ENCODE results near the gene C16orf92.

The C16orf92 gene

DNA sequence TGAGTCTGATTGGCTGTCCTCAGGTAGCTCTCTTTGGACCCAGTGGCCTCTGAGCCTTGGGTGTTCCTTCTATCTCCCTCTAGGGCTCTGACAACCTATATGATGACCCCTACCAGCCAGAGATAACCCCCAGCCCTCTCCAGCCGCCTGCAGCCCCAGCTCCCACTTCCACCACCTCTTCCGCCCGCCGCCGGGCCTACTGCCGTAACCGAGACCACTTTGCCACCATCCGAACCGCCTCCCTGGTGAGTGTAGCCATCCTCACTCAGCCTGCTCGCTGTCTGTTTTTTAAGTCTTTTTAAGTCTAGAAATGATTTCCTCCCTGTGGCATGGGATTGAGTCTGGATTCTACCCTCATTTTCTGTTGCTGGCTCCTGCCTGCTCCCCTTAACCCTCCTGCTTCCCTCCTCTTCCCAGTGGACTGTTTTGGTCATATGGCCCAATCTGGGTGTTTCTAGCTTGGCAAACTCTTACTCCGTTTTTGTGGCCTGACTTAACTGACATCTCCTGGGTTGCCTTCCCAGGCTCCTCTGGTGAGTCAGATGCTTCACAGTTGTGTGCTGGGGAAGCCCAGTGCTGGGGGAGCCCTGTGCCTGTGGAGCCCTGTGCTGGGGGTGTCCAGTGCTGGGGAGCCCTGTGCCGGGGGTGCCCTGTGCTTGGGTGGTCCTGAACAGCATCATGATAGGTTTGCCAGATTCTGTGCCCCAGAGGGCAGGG, 39.4 kb upstream of the C16orf92 start:
- no peaks in the 10 kb centered on the region for H3K4me1 ChIP-seq (ENCODE audit: control insufficient read depth, insufficient read depth, low read length, unreplicated experiment)
- peaks cover 11% of the 10 kb centered on the region for H3K79me2 ChIP-seq (ENCODE audit: control insufficient read depth, insufficient read depth, low read length, unreplicated experiment)
- no peak overlapping the region for H2AFZ ChIP-seq (ENCODE audit: low read length, unreplicated experiment)
- H3K27ac ChIP-seq (ENCODE audit: low read depth, low read length), result no peak overlapping the region
- no peaks in the 10 kb centered on the region for H3K27me3 ChIP-seq (ENCODE audit: insufficient read depth, low read length)
- H3K4me3 ChIP-seq (ENCODE audit: low read depth, low read length), result no peak overlapping the region
- H3K36me3 ChIP-seq (ENCODE audit: insufficient read depth, low read length), result peaks cover 47% of the 10 kb centered on the region

DNA sequence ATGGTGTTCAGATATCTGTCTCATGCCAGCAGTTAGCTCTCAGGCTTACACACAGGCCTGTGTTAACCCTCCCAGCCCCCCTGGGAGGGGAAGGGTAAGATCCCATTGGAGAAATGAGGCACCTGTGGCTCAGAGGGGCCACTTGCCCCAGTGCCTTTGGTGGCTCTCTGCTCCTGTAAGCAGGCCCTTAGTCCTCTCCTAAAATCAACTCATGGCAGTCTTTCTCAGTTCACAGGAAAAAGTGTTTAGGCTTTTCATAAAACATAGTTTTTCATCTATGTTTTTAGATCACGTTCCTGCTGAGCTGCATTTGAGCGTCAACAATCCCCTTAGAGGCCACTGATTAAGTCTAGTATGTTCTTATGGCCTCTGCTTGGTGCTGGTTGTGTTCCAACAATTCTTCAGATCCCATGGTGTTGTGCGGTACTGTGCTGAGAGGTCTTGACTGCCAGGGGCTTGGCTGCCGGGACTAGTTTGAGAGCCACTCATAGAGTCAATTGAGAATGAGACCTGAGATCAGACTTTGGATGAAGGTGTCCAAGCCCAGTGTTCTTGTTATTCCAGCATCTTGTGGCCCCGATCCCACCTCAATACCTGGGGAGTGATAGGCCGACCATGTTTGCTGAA, 38.7 kb upstream of the C16orf92 start:
- H3K79me2 ChIP-seq (ENCODE audit: control insufficient read depth, insufficient read depth, low read length, unreplicated experiment), result peaks cover 5% of the 10 kb centered on the region
- H3K36me3 ChIP-seq (ENCODE audit: insufficient read depth, low read length), result peaks cover 45% of the 10 kb centered on the region
- no peak overlapping the region for H3K4me3 ChIP-seq (ENCODE audit: low read depth, low read length)
- H2AFZ ChIP-seq (ENCODE audit: low read length, unreplicated experiment), result no peak overlapping the region
- H3K4me1 ChIP-seq (ENCODE audit: control insufficient read depth, insufficient read depth, low read length, unreplicated experiment), result no peaks in the 10 kb centered on the region
- no peak overlapping the region for H3K27ac ChIP-seq (ENCODE audit: low read depth, low read length)
- no peaks in the 10 kb centered on the region for H3K27me3 ChIP-seq (ENCODE audit: insufficient read depth, low read length)

DNA sequence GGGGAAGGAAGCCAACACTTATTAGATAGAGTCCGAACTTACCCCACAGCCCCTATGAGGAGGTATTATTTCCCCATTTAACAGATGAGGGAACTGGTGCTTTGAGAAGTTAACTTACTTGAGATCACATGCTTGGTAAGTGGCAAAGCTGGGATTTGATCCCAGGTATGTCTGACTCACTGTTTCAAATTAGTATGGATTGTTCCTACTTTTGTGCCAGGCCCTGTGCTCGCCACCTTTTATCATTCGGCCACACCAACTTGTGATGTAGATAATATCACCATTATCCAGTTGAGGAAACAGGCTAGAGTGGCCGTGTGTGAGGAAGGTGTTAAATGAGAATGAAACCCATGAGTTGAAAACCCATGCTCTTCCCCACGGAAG, 38.2 kb upstream of the C16orf92 start:
- H3K27me3 ChIP-seq (ENCODE audit: insufficient read depth, low read length), result no peaks in the 10 kb centered on the region
- H3K4me1 ChIP-seq (ENCODE audit: control insufficient read depth, insufficient read depth, low read length, unreplicated experiment), result no peaks in the 10 kb centered on the region
- no peak overlapping the region for H3K4me3 ChIP-seq (ENCODE audit: low read depth, low read length)
- no peak overlapping the region for H3K27ac ChIP-seq (ENCODE audit: low read depth, low read length)
- H3K36me3 ChIP-seq (ENCODE audit: insufficient read depth, low read length), result peaks cover 40% of the 10 kb centered on the region
- no peaks in the 10 kb centered on the region for H3K79me2 ChIP-seq (ENCODE audit: control insufficient read depth, insufficient read depth, low read length, unreplicated experiment)
- H2AFZ ChIP-seq (ENCODE audit: low read length, unreplicated experiment), result no peak overlapping the region

DNA sequence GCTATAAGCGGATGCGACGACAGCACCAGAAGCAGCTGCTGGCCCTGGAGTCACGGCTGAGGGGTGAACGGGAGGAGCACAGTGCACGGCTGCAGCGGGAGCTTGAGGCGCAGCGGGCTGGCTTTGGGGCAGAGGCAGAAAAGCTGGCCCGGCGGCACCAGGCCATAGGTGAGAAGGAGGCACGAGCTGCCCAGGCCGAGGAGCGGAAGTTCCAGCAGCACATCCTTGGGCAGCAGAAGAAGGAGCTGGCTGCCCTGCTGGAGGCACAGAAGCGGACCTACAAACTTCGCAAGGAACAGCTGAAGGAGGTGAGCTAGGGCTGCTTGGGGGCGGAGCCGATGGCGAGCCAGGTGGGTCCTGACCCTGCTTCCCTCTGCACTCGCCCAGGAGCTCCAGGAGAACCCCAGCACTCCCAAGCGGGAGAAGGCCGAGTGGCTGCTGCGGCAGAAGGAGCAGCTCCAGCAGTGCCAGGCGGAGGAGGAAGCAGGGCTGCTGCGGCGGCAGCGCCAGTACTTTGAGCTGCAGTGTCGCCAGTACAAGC, 37.7 kb upstream of the C16orf92 start:
- Histone ChIP-seq H3K4me1 (ENCODE audit: control insufficient read depth, insufficient read depth, low read length, unreplicated experiment) (no peaks in the 10 kb centered on the region), H2AFZ (ENCODE audit: low read length, unreplicated experiment) (no peak overlapping the region), H3K79me2 (ENCODE audit: control insufficient read depth, insufficient read depth, low read length, unreplicated experiment) (no peaks in the 10 kb centered on the region), H3K4me3 (ENCODE audit: low read depth, low read length) (no peak overlapping the region), H3K27me3 (ENCODE audit: insufficient read depth, low read length) (no peaks in the 10 kb centered on the region), H3K36me3 (ENCODE audit: insufficient read depth, low read length) (peaks cover 34% of the 10 kb centered on the region), H3K27ac (ENCODE audit: low read depth, low read length) (no peak overlapping the region)

DNA sequence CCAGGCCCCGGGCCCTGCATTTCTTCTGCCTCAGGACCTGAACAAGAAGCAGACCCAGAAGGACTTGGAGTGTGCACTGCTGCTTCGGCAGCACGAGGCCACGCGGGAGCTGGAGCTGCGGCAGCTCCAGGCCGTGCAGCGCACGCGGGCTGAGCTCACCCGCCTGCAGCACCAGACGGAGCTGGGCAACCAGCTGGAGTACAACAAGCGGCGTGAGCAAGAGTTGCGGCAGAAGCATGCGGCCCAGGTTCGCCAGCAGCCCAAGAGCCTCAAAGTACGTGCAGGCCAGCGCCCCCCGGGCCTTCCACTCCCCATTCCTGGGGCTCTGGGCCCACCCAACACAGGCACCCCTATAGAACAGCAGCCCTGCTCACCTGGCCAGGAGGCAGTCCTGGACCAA, 36.8 kb upstream of the C16orf92 start:
- H3K4me3 ChIP-seq (ENCODE audit: low read depth, low read length), result no peak overlapping the region
- H3K79me2 ChIP-seq (ENCODE audit: control insufficient read depth, insufficient read depth, low read length, unreplicated experiment), result no peaks in the 10 kb centered on the region

DNA sequence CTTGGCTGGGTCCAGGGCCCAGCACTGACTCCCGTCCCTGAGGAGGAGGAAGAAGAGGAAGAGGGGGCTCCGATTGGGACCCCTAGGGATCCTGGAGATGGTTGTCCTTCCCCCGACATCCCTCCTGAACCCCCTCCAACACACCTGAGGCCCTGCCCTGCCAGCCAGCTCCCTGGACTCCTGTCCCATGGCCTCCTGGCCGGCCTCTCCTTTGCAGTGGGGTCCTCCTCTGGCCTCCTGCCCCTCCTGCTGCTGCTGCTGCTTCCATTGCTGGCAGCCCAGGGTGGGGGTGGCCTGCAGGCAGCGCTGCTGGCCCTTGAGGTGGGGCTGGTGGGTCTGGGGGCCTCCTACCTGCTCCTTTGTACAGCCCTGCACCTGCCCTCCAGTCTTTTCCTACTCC, 36.1 kb upstream of the C16orf92 start:
- Histone ChIP-seq H3K27me3 (ENCODE audit: insufficient read depth, low read length) (no peaks in the 10 kb centered on the region), H3K4me1 (ENCODE audit: control insufficient read depth, insufficient read depth, low read length, unreplicated experiment) (no peaks in the 10 kb centered on the region), H3K79me2 (ENCODE audit: control insufficient read depth, insufficient read depth, low read length, unreplicated experiment) (no peaks in the 10 kb centered on the region), H3K27ac (ENCODE audit: low read depth, low read length) (no peak overlapping the region), H3K36me3 (ENCODE audit: insufficient read depth, low read length) (peaks cover 22% of the 10 kb centered on the region), H2AFZ (ENCODE audit: low read length, unreplicated experiment) (no peak overlapping the region), H3K4me3 (ENCODE audit: low read depth, low read length) (no peak overlapping the region)

More for the DNA sequence above, 36.8 kb upstream of the C16orf92 start:
- peaks cover 28% of the 10 kb centered on the region for H3K36me3 ChIP-seq (ENCODE audit: insufficient read depth, low read length)
- H2AFZ ChIP-seq (ENCODE audit: low read length, unreplicated experiment), result no peak overlapping the region
- no peaks in the 10 kb centered on the region for H3K27me3 ChIP-seq (ENCODE audit: insufficient read depth, low read length)
- H3K4me1 ChIP-seq (ENCODE audit: control insufficient read depth, insufficient read depth, low read length, unreplicated experiment), result no peaks in the 10 kb centered on the region
- H3K27ac ChIP-seq (ENCODE audit: low read depth, low read length), result no peak overlapping the region

DNA sequence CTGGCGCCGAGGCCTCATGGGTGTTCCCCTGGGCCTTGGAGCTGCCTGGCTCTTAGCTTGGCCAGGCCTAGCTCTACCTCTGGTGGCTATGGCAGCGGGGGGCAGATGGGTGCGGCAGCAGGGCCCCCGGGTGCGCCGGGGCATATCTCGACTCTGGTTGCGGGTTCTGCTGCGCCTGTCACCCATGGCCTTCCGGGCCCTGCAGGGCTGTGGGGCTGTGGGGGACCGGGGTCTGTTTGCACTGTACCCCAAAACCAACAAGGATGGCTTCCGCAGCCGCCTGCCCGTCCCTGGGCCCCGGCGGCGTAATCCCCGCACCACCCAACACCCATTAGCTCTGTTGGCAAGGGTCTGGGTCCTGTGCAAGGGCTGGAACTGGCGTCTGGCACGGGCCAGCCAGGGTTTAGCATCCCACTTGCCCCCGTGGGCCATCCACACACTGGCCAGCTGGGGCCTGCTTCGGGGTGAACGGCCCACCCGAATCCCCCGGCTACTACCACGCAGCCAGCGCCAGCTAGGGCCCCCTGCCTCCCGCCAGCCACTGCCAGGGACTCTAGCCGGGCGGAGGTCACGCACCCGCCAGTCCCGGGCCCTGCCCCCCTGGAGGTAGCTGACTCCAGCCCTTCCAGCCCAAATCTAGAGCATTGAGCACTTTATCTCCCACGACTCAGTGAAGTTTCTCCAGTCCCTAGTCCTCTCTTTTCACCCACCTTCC, 35.5 kb upstream of the C16orf92 start:
- H3K27me3 ChIP-seq (ENCODE audit: insufficient read depth, low read length), result no peaks in the 10 kb centered on the region
- no peaks in the 10 kb centered on the region for H3K79me2 ChIP-seq (ENCODE audit: control insufficient read depth, insufficient read depth, low read length, unreplicated experiment)
- H2AFZ ChIP-seq (ENCODE audit: low read length, unreplicated experiment), result no peak overlapping the region
- H3K4me1 ChIP-seq (ENCODE audit: control insufficient read depth, insufficient read depth, low read length, unreplicated experiment), result no peaks in the 10 kb centered on the region
- no peak overlapping the region for H3K4me3 ChIP-seq (ENCODE audit: low read depth, low read length)
- H3K27ac ChIP-seq (ENCODE audit: low read depth, low read length), result no peak overlapping the region
- H3K36me3 ChIP-seq (ENCODE audit: insufficient read depth, low read length), result peaks cover 22% of the 10 kb centered on the region

DNA sequence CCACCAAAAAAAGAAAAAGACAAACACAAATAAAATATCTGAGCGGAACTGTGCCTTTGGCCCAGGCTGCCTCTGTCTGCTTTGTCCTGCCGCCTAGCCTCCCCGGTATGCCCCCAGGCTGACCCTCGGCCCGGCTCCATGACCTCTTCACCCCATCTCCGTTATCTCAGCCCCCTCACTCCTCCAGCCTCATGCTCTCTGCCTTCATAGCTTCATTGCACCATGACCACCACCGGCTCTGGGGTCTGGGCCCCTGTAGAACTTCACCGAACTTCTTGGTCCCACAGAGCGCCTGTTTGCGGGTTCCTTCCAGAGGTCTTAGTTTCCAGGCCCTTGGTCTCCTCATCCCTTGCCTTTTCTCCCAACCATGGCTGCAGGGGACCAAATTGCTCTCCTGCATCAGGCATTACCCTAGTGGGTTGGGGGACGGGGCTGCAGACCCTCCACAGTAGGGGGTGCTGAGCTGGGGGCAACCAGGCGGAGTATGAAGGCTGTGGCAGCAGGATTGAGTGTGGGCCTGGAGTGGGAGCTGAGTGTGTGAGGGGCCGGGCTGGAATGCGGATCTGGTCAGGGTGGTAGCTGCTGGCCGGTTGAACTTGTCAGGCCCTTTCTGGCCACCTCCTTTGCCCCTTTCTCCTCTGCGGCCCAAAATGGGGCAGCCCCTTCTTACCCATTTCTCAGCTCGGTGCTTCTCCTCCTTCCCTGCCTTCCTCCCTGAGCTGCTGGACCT, 34.5 kb upstream of the C16orf92 start:
- Histone ChIP-seq H3K79me2 (ENCODE audit: control insufficient read depth, insufficient read depth, low read length, unreplicated experiment) (no peaks in the 10 kb centered on the region), H3K27ac (ENCODE audit: low read depth, low read length) (no peak overlapping the region), H3K4me1 (ENCODE audit: control insufficient read depth, insufficient read depth, low read length, unreplicated experiment) (no peaks in the 10 kb centered on the region), H3K4me3 (ENCODE audit: low read depth, low read length) (no peak overlapping the region), H3K36me3 (ENCODE audit: insufficient read depth, low read length) (peaks cover 16% of the 10 kb centered on the region), H2AFZ (ENCODE audit: low read length, unreplicated experiment) (no peak overlapping the region), H3K27me3 (ENCODE audit: insufficient read depth, low read length) (no peaks in the 10 kb centered on the region)

DNA sequence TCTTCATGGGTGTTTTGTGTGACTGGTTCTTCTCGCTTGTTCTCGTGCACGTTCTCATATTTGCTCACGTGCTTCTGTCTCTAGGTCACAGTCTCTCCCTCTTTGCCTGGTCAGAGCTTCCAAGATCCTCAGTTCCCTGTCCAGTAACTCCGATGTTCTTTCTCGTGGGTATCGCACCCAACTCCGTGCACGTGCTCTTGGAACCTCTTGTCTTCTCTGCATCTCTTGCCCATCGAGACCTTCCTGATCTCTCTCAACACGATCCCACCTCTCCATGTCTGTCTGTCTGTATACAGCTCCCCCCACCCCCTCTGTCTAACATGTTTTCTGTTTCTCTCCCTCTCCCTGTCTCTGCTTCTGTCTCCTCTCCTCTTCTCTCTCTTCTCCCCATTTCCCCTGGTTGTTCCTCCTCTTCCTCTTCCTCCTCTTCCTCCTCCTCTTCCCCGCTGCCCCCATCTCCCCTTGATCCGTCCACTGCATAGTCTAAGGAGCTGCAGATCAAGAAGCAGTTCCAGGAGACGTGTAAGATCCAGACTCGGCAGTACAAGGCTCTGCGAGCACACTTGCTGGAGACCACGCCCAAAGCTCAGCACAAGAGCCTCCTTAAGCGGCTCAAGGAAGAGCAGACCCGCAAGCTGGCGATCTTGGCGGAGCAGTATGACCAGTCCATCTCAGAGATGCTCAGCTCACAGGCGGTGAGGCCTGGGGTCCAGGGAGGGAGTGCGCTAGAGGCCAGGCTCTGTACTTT, 33.7 kb upstream of the C16orf92 start:
- no peak overlapping the region for H2AFZ ChIP-seq (ENCODE audit: low read length, unreplicated experiment)
- peaks cover 6% of the 10 kb centered on the region for H3K4me1 ChIP-seq (ENCODE audit: control insufficient read depth, insufficient read depth, low read length, unreplicated experiment)
- H3K4me3 ChIP-seq (ENCODE audit: low read depth, low read length), result no peak overlapping the region
- no peaks in the 10 kb centered on the region for H3K27me3 ChIP-seq (ENCODE audit: insufficient read depth, low read length)
- no peak overlapping the region for H3K27ac ChIP-seq (ENCODE audit: low read depth, low read length)
- H3K36me3 ChIP-seq (ENCODE audit: insufficient read depth, low read length), result peaks cover 10% of the 10 kb centered on the region
- no peaks in the 10 kb centered on the region for H3K79me2 ChIP-seq (ENCODE audit: control insufficient read depth, insufficient read depth, low read length, unreplicated experiment)

DNA sequence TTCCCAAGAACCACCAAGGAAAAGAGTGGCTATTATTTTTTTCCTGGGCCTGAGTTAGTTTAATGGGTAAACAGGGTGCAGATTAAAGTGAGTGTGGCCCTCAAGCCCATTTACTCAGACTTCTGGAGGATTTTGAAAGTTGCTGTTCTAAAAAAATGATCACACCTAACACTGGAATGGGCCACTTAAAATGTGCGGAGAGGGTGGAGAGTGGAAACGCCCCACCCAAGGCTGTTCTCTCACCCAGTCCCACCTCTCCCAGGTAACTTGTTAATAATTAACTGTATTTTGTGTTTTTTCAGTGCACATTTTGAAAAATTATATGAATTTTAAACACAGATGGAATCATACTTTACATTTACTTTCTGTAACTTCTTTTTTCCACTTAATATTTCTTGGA, 33.0 kb upstream of the C16orf92 start:
- Histone ChIP-seq H3K4me1 (ENCODE audit: control insufficient read depth, insufficient read depth, low read length, unreplicated experiment) (peaks cover 13% of the 10 kb centered on the region), H2AFZ (ENCODE audit: low read length, unreplicated experiment) (no peak overlapping the region), H3K79me2 (ENCODE audit: control insufficient read depth, insufficient read depth, low read length, unreplicated experiment) (no peaks in the 10 kb centered on the region), H3K27me3 (ENCODE audit: insufficient read depth, low read length) (no peaks in the 10 kb centered on the region), H3K27ac (ENCODE audit: low read depth, low read length) (no peak overlapping the region), H3K4me3 (ENCODE audit: low read depth, low read length) (no peak overlapping the region), H3K36me3 (ENCODE audit: insufficient read depth, low read length) (peaks cover 4% of the 10 kb centered on the region; the same call in 1 of the 2 replicates)

All from ACC112 (cell line).